GM19043 (cell line): ENCODE measurements around the gene CIB1.

Source experiments
- ATAC-seq: cut with Tn5 transposase; IDR thresholded peaks from one replicate; pipeline ENCODE4 v1.9.1; 2021; ENCODE audit warnings: low read depth; ENCODE audit not compliant: unreplicated experiment

Gene CIB1

GRCh38 chr15:90241343-90242192, 7.8 kb upstream of the CIB1 start:
- ATAC-seq = no peak

GRCh38 chr15:90240856-90241255, 7.1 kb upstream of the CIB1 start:
- no peak for ATAC-seq

- ATAC-seq = no peak
Measured at GRCh38 chr15:90239371-90239770, 5.6 kb upstream of the CIB1 start.

GRCh38 chr15:90234096-90234988, 601 bp upstream of the CIB1 start, which contains the start of gene GDPGP1:
Gene GDPGP1, plus strand, starts transcription at chr15:90234209. Its CDS starts 6,700 bp downstream, at chr15:90240909.
- ATAC-seq = peak; percentile 41

GRCh38 chr15:90232941-90233386, 777 bp downstream of the CIB1 start:
- no peak for ATAC-seq

GRCh38 chr15:90232196-90232595, 1.5 kb downstream of the CIB1 start:
- no peak for ATAC-seq

- no peak for ATAC-seq
Measured at GRCh38 chr15:90231028-90232017, 2.4 kb downstream of the CIB1 start.

- no peak for ATAC-seq
Measured at GRCh38 chr15:90230610-90231009, 3.1 kb downstream of the CIB1 start.

- no peak for ATAC-seq
Measured at GRCh38 chr15:90230071-90230494, 3.7 kb downstream of the CIB1 start.

GRCh38 chr15:90228960-90229359, 4.8 kb downstream of the CIB1 start:
- no peak for ATAC-seq

- no peak for ATAC-seq
Measured at GRCh38 chr15:90227816-90228772, 5.6 kb downstream of the CIB1 start.

GRCh38 chr15:90227336-90227735, 6.4 kb downstream of the CIB1 start:
- no peak for ATAC-seq

GRCh38 chr15:90225504-90226234, 8.1 kb downstream of the CIB1 start:
- no peak for ATAC-seq

- ATAC-seq = no peak
Measured at GRCh38 chr15:90225047-90225446, 8.7 kb downstream of the CIB1 start.

GRCh38 chr15:90223441-90224165, 10.1 kb downstream of the CIB1 start:
- ATAC-seq = no peak

GRCh38 chr15:90222547-90222946, 11.2 kb downstream of the CIB1 start:
- no peak for ATAC-seq

GRCh38 chr15:90221246-90221900, 12.4 kb downstream of the CIB1 start:
- no peak for ATAC-seq
